Body of pancreas (tissue), 4 donors: ENCODE results near the gene FBL. TPM values are rescaled to one million over a fixed set of nuclear protein-coding genes. Genes with fewer than 3 reads are reported as not detected.
A peak's percentile ranks its signal among the peaks of the same experiment; 100 is the strongest.
"Not testable (repeated sequence)": the region's sequence is repeated elsewhere in the genome, so short reads cannot be mapped to it uniquely, and the experiment has no call there.

Experiments
- ATAC-seq: fragments of 150-250 bp; one replicate; pipeline ENCODE4 v1.9.1; 2016
- DNase-seq, 4 donors: peaks; one replicate each; pipeline ENCODE4 v3.0.0-alpha.2; 2019
- H3K27ac ChIP-seq, 4 donors: fragments of 200-600 bp; sonication (generic); 1 replicate in 3 of 4; 2 replicates in 1 of 4; pipeline versions ENCODE4 v1.5.1 to v1.6.1; 2016 to 2019; ENCODE audit warnings: mild to moderate bottlenecking in 1 of 4, mixed read lengths in 1 of 4, moderate library complexity in 1 of 4
- H3K27me3 ChIP-seq, 2 donors: fragments of 200-600 bp; sonication (generic); one replicate each; pipeline ENCODE4 v1.6.0; 2016; ENCODE audit warnings: mild to moderate bottlenecking in 1 of 2
- H3K36me3 ChIP-seq, 2 donors: fragments of 200-600 bp; sonication (generic); replicated peaks in 1 of 2; 2 replicates each; pipeline ENCODE4 v1.5.1; 2016; ENCODE audit warnings: low read depth in 2 of 2; ENCODE audit not compliant: insufficient read depth in 1 of 2
- H3K4me1 ChIP-seq: fragments of 200-600 bp; sonication (generic); one replicate; pipeline ENCODE4 v1.6.0; 2016
- H3K4me3 ChIP-seq, 2 donors: fragments of 200-600 bp; sonication (generic); 1 replicate in 1 of 2; 2 replicates in 1 of 2; pipeline ENCODE4 v1.5.1; 2016 to 2019
- H3K9me3 ChIP-seq, 3 donors: fragments of 200-600 bp; sonication (generic); 1 replicate in 2 of 3; 2 replicates in 1 of 3; pipeline ENCODE4 v1.5.1; 2016
- POLR2A ChIP-seq, 3 donors: fragments of 450-650 bp; IDR thresholded peaks; one replicate each; pipeline ENCODE4 v1.6.1; 2016; ENCODE audit warnings: antibody characterized with exemption in 3 of 3, mild to moderate bottlenecking in 2 of 3
- WGBS, 2 donors: methylation state at CpG; one replicate each; pipeline ENCODE4 v1.1.5; 2017; 5-methylcytosine and 5-hydroxymethylcytosine counted together
- intact Hi-C: fragments of 100-400 bp; cut with DNase I; formaldehyde crosslinking; loops from one replicate; pipeline ENCODE4 v1.15.1; 2023
- total RNA-seq, 2 donors: library from RNA; depleted of rRNA; stranded (reverse); fragments of >200 nt; gene quantifications; one replicate each; pipeline ENCODE4 v1.1.0, GENCODE V29; 2016
- TF ChIP-seq, protein P1 (sequence below), 7 experiments: fragments of 450-650 bp in 4 of 7; fragments of 200-600 bp in 3 of 7; sonication (generic) in 3 of 7; IDR thresholded peaks; one replicate each; pipeline ENCODE4 v1.5.1; 2016 to 2019; ENCODE audit warnings: antibody characterized with exemption in 7 of 7

The FBL gene
- 100 to 1,000 TPM in 1 of 2 donors, 10 to 100 TPM in 1; 90.3 to 118 TPM for total RNA-seq

DNA sequence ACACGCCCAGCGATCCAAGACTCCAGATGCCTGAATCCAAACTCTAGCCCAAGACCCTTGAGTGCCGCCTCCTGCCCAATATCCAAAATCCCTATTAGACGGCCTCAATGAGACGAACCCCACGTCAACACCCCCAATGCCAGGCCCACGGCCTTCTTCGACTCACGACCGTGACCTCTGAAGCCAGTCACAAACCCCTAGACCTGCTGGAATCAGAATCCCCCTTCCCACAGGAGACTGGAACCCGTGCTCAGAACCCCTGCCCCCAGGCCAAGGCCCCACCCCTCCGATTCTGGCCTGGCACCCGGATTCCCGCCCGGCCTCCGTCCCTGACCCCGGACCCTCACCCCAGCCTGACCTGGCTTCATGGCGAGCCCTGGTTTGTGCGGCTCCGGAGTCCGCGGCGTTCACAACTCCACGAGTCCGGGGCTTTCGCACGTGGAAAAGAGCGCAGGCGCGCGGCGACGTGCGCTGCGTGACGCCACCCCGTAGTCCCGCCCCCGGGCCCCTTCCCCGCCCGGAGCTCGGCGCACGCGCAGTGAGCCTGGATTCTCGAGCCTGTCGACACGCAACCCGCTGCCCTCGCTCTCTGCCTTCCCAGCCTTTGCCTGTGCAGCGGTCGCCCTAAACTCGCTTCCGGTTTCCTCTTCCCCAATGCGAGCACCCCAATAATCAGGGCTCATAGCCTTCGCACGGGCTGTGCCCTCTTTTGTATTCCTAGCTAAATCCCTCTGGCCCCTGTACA lies at the start of gene FBL:
FBL (minus strand) TSS at position 447 of the 745 bp plus-strand sequence; CDS start at position 368, 79 bp downstream.
- H3K36me3 ChIP-seq = no peaks in the 10 kb centered on the region
- no peaks in the 10 kb centered on the region for H3K9me3 ChIP-seq
- peaks cover 47% of the 10 kb centered on the region for H3K4me1 ChIP-seq
- H3K4me3 ChIP-seq = peak within 1 kb of the TSS; percentile 90 to 93
- WGBS, 2 donors = 0% methylated on average over 28 to 53 of the region's 57 CpGs
- intact Hi-C loops = no loop called here
- ATAC-seq (peak; percentile 98), DNase-seq (peak; percentile 96 to 98 (median 98))
- peak within 1 kb of the TSS; percentile 48 to 87 (median 78) for H3K27ac ChIP-seq
- H3K27me3 ChIP-seq = no peaks in the 10 kb centered on the region
- peak; percentile 45 to 80 (median 69) for TF ChIP-seq POLR2A (IDR thresholded peaks at IDR 0.05)
- TF ChIP-seq, protein P1, sequence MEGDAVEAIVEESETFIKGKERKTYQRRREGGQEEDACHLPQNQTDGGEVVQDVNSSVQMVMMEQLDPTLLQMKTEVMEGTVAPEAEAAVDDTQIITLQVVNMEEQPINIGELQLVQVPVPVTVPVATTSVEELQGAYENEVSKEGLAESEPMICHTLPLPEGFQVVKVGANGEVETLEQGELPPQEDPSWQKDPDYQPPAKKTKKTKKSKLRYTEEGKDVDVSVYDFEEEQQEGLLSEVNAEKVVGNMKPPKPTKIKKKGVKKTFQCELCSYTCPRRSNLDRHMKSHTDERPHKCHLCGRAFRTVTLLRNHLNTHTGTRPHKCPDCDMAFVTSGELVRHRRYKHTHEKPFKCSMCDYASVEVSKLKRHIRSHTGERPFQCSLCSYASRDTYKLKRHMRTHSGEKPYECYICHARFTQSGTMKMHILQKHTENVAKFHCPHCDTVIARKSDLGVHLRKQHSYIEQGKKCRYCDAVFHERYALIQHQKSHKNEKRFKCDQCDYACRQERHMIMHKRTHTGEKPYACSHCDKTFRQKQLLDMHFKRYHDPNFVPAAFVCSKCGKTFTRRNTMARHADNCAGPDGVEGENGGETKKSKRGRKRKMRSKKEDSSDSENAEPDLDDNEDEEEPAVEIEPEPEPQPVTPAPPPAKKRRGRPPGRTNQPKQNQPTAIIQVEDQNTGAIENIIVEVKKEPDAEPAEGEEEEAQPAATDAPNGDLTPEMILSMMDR (IDR thresholded peaks at IDR 0.05) = no peak

DNA sequence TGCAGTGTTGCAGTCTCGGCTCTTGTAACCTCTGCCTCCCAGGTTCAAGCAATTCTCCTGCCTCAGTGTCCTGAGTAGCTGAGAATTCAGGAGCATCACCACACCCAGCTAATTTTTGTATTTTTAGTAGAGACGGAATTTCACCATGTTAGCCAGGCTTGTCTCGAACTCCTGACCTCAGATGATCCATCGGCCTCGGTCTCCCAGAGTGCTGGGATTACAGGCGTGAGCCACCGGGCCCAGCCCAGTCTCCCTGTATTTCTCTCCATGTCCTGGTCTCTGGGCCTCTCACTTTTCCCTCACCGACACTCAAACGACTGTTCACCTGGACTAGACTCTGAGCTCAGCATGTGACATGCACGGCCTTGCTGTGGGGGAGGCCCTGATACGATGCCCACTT lies 48.9 kb upstream of the FBL start:
- ATAC-seq, intact Hi-C loops, H3K9me3 ChIP-seq, DNase-seq, H3K27me3 ChIP-seq, H3K27ac ChIP-seq, H3K4me3 ChIP-seq, H3K36me3 ChIP-seq: not testable (repeated sequence)
- WGBS, 2 donors = 73 to 88% methylated on average over 2 to 11 of the region's 11 CpGs
- peaks cover 11% of the 10 kb centered on the region for H3K4me1 ChIP-seq

GRCh38 chr19:39894236-39894606 lies 48.0 kb upstream of the FBL start:
- H3K27me3 ChIP-seq, H3K27ac ChIP-seq, H3K4me3 ChIP-seq, intact Hi-C loops, H3K9me3 ChIP-seq, DNase-seq, ATAC-seq, H3K36me3 ChIP-seq: not testable (repeated sequence)
- H3K4me1 ChIP-seq = peaks cover 11% of the 10 kb centered on the region
- 88 to 100% methylated on average over 3 to 5 of the region's 16 CpGs for WGBS, 2 donors

- ATAC-seq (peak; percentile 25), DNase-seq (peak; percentile 50 to 74 (median 66))
- Histone ChIP-seq H3K27ac (peak overlapping the region in 2 of 4 donors; percentile 39 to 41), H3K4me1 (peaks cover 11% of the 10 kb centered on the region)
- intact Hi-C loops, H3K4me3 ChIP-seq, H3K9me3 ChIP-seq, H3K27me3 ChIP-seq, H3K36me3 ChIP-seq: not testable (repeated sequence)
- WGBS, 2 donors = 63 to 73% methylated on average over 20 to 23 of the region's 29 CpGs
These were observed 47.4 kb upstream of the FBL start for GRCh38 chr19:39893366-39894235.

DNA sequence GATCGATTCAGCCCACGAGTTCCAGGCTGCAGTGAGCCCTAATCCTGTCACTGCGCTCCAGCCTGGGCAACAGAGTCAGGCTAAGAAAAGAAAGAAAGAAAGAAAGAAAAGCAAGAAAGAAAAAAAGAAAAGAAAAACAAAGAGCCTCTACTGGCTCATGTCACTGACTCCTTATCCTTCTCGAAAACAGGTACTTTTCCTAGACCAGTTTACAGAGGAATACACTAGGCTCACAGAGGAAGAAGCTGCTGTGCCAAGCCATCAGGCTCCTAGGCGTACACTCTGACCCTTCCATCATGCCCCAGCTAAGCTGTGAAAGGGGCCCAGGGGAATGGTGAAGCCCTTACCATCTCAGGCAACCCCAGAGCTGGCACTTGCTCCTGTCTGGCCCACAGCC lies 46.3 kb upstream of the FBL start:
- H3K27me3 ChIP-seq, H3K36me3 ChIP-seq, H3K4me3 ChIP-seq, DNase-seq, intact Hi-C loops, ATAC-seq, H3K9me3 ChIP-seq: not testable (repeated sequence)
- peak overlapping the region in 1 of 4 donors; percentile 8 for H3K27ac ChIP-seq
- H3K4me1 ChIP-seq = peaks cover 11% of the 10 kb centered on the region
- WGBS, 2 donors = 69 to 83% methylated on average over 5 of the region's 5 CpGs

GRCh38 chr19:39891660-39892505 lies 45.7 kb upstream of the FBL start:
- 51 to 75% methylated on average over 33 to 64 of the region's 64 CpGs for WGBS, 2 donors
- peak; percentile 52 for ATAC-seq
- peaks cover 11% of the 10 kb centered on the region for H3K4me1 ChIP-seq
- H3K27me3 ChIP-seq, H3K9me3 ChIP-seq, intact Hi-C loops, H3K4me3 ChIP-seq, H3K27ac ChIP-seq, H3K36me3 ChIP-seq: not testable (repeated sequence)
- peak; percentile 40 to 66 (median 58) for DNase-seq
- TF ChIP-seq, protein P1 (IDR thresholded peaks at IDR 0.05) = peak in 1 of 7 experiments; percentile 17
